GM21390 (cell line): Measurements from ENCODE around the gene ZRSR2.
"Not testable (repeated sequence)": the region's sequence is repeated elsewhere in the genome, so short reads cannot be mapped to it uniquely, and the experiment has no call there.

Experiments used
- ATAC-seq: cut with Tn5 transposase; IDR thresholded peaks from one replicate; pipeline ENCODE4 v1.9.1; 2021; ENCODE audit not compliant: unreplicated experiment

Gene ZRSR2

DNA sequence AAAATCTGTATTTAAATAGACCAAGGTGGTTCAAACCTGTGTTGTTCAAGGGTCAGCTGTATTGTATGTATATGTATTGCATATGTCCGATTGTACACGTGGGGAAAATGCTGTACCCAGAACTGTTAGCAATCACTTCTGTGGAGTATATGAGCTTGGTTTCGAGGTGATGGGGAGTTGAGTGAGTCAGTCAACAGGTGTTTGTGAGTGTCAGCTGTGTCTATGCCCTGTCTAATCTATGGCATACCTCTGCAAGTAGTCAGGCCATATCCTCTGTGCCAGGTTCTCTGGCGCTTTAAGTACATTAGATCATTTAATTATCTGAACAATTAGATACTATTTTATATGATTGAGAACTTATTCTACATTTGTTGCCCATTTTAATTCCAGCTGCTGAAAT is 7.4 kb downstream of the ZRSR2 start:
- no peak for ATAC-seq

DNA sequence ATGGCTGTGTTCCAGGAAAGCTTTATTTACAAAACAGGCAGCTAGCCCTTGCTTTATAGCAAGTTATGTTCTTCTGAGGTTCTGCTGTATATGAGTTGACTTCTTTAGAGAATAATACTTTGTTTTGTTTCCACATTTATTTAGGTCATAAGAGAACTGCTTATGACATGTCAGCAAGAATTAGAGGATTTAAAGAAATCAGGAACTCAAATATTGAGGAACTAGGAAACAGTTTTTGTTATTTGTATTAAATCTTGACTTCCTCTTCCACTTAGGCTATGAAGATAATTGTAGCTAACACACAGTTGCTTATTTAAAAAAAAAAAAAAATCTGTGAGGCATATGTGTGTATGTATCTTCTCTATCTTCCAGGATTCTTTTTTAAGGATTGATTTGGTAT is 14.3 kb downstream of the ZRSR2 start:
- ATAC-seq, result no peak

DNA sequence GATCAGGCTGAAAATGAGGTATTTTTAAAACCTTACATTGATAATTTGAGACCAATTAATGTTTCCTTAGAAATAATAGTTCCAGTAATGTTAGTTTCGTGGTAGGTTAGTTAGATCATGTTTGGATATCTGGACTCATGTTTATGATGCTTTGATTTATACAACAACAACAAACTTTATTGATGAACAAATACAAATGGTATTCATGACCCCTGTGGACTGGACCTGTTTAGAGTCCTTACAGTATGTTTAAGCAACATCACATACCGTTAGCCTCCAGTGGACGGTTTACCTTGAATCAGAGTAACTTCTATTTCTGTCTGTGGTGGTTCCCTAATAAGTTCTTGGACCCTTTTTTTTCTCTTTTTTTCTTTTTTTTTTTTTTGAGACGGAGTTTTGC is 18.0 kb downstream of the ZRSR2 start:
- no peak for ATAC-seq

DNA sequence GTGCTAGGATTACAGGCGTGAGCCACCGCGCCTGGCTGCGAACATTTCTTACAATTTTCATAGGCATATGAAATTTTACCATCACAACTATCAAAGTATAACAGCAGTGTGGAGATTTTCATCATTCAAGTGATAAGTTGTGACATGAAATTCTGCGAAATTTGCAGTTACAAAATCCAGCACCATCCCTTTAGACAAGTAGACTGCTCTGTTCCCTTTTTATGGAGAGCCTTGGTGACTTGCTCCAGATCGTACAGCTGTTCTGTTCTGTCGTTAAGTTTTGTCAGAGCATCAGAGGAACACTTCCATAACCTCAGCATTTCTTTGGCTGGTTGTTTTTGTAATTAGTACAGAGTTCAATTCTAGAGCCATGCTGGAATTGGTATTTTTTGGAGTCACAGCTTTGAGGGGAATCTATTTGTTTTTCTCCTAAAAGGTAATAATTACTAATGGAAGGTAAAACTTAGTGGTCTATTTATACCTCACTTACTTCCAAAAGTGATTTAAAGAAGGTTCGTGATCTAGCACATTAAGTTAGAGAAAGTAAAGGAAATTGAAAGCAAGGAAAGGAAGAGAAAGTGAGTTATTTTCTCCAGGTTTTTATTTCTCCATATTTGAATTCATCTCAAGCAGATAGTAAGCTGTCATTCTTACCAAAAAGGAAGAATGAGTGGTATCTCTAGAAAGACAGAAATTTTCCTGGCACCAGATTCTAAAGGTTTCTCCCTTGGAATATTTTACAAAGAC is 22.1 kb downstream of the ZRSR2 start:
- no peak for ATAC-seq

DNA sequence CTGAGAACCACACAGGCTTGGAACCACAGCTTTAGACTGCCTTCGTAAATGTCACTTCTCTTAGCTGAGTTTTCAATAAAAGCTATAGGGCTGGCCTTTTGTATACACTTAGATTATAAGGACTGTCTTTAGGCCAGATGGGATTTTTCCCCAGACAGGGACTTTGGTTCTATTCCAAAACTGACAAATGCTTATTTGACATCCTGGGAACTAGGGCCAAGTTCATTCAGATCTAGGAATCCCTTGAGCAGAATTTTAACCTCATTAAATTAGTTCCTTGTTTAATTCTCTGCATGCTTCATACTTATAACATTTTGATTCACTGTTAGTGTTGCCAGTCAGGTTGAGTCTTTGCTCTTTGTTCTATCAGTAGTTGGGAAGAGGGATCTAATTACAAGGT is 23.1 kb downstream of the ZRSR2 start:
- ATAC-seq, result no peak

DNA sequence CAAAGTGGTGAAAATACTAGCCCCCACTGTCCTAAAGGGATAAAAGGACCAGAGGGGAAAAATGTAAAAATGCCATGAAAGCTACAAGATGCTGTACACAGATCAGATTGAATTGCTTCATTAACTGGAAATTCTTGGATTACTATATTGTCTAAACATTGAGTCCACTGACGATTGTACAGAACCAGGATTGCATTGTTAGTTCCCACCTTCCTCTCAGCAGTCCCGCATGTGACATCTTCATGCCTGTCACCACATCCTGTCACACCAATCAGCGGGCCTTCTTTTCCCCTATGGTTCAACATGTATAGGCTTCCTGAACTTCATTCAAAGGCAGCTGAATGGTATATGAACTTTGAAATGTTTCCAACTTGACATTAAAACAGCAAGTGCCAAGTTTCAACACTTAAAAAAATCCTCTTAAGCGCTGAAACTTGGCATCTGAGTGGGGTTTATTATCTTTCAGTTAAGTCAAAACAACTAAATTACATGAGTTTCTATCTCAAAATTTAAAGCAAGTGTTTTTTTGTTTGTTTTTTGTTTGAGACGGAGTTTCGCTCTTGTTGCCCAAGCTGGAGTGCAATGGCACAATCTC is 24.6 kb downstream of the ZRSR2 start:
- ATAC-seq, result no peak

DNA sequence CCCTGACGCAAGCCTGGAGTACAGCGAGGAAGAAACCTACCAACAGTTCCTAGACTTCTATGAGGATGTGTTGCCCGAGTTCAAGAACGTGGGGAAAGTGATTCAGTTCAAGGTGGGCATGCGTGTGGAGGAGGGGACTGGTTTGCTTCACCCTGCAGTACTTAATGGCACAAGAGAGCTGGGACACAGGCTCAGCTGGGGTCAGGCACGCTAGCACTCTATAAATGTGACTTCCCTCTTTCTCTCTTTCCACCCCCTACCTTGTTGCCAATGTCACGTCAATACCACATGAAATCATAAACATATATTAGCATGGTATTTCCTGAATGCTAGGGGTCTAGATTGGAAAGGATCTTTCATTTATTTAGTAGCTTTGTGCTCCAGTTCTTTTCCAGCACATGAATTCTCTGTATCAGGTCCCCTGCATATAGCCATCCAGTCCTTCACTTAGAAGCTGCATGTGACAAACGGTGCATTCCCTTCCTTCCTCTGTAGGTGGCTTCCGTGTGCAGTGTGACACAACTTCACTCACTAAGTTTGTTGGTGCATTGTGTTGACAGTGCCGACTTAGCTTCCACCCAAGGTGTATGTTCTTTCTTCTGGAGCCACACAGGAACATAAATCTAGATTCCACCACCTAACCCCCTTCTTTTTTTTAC is 25.6 kb downstream of the ZRSR2 start:
- ATAC-seq, result peak; percentile 93

DNA sequence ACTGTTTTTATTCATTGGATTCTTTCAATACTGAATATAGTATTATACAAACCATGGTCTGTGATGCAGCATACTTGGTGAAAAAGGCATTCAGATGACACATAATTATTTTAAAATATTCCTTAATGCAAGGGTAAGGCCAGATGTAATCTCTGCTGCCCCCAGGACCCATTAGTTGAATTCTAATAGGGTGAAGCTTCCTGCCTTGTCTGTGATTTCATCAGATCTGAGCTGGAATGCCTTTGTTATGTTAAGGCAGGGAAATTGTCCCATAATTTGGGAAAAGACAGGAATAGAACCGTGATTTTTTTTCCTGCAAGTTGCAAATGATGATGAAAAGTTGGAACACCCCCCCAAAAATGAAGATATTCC is 26.1 kb downstream of the ZRSR2 start:
- no peak for ATAC-seq

DNA sequence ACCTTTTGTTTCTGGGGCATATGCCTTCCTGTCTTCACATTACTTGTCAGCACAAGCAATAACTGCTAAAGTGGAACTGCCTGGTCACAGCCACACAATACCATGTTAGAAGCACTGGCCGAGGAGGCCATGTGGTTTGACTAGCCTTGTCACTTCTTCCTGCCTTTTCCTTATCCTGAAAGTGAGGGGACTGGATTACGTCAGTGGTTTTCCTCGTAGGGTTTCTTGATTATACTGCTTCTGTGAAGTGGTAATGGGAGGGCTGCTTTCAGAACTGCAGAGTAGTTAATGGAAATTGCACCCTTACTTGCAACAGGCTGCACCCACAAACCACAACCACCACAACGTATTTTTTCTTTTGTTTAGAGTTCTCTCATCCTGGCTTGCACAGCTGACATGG is 26.6 kb downstream of the ZRSR2 start:
- ATAC-seq, result no peak

DNA sequence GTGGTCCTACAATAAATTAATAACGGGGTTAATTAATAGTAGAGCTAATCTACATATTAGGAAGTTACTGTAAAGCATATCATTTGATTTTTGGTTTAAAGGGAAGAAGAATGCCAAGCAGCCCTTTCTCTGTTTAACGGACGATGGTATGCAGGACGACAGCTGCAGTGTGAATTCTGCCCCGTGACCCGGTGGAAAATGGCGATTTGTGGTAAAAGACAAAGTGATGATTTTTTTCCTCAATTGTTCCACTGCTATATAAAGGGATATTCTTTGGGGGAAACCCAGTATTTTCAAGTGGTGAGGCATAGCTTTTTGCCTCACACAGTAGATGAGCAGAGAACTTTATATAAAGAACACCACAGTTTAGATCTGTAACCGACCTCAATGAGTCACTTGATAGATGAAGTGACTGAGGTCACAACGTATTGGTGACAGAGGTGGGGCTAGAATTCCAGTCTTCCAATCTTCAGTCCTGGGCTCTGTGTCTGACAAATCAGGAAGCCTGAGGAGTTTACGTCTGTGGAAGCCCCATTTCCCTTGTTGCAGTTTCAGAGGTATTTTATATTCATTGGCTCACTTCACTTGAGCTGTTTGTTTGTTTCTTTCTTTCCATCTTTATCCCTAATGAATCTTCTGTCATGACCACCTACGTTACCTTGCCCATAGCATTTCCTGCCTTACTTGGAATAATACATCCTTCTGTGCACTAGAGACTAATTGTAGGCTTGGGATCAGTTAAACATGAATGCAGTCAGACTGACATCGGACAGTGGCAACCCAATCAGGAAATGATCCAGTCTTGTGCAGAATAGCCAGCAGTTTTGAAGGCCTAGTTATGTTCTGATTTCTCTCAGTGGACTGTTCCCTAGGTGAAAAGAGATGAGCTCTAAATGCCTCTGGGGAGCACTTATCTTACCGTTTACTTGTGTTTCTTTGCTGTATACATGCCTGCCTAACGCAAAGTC is 30.1 kb downstream of the ZRSR2 start:
- no peak for ATAC-seq

DNA sequence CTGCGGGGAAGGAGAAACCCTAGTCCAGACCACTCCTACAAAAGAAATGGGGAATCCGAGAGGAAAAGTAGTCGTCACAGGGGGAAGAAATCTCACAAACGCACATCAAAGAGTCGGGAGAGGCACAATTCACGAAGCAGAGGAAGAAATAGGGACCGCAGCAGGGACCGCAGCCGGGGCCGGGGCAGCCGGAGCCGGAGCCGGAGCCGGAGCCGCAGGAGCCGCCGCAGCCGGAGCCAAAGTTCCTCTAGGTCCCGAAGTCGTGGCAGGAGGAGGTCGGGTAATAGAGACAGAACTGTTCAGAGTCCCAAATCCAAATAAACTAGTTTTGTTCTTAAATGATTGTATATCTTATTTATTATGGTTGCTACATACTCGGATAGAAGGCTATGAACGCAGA is 32.6 kb downstream of the ZRSR2 start:
- ATAC-seq, result no peak

DNA sequence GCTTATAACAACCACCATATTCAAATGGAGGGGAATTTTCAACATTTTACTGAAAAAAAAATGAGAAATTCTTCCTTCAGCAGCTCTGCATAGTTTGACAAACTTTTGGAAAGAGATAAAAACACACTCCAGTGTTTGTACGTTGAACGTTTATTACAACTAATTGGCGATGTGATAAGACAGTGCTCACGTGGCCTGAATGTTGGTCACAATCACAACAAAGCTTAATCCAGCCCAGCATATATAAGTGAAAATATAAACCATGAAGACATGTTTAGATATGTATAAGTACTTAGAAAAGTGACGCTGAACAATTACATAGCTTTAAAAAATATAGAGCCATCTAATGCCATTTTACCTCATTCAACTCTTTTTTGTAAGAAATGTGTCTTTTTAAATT is 35.7 kb downstream of the ZRSR2 start:
- ATAC-seq, result no peak

DNA sequence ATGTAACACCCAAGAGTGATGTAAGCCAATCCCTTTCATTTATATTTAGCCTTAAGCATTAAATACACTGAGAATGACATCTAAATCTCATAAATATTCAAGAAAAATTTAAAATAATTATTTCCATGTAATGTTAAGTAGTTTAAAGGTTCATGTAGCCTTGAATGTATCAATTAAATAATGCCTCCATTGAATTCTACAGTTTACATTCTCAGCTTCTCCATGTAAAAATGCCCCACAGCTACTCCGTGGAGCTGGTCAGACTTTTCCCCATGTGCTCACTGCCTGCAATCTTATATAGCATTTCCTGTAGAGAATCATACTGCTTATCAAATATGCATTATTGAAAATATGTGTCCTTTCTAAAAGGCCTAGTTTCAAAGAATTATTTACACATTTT is 38.9 kb downstream of the ZRSR2 start:
- ATAC-seq, result no peak

DNA sequence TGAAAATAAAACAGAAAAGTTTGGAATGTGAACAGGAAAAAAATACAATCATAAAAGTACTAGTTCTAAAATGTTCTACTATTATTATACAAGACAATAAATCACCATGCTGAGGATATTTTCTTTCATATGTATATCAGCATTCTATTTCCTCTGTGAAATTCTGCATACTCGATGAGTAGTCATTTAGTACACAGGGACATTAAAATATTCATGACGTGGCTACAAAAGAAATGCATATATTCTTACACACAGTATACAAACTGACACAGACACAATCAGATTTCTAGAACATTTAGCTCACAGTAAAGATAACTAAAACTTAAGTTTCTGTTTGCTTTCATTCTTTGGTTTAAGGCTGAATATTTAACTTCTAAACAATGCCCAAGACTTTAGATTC is 41.1 kb downstream of the ZRSR2 start:
- ATAC-seq, result not testable (repeated sequence)

DNA sequence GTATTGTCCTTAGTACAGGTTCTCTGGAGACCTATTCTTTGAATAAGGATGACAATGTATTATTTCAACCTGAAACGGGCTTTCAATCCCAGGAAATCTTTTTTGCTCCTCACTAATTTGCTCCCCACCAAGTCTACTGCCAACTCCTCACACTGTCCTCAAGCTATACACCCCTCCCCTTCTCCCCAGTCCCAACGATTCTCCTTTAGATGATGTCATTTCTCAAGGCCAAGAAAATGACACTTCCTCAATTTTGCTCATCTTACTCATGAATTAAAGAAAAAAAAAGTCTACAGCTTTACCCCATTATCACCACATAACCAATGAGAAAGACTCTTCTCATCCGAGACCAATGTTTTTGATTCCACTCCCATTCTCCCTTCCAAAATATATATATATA is 43.8 kb downstream of the ZRSR2 start:
- ATAC-seq, result no peak

DNA sequence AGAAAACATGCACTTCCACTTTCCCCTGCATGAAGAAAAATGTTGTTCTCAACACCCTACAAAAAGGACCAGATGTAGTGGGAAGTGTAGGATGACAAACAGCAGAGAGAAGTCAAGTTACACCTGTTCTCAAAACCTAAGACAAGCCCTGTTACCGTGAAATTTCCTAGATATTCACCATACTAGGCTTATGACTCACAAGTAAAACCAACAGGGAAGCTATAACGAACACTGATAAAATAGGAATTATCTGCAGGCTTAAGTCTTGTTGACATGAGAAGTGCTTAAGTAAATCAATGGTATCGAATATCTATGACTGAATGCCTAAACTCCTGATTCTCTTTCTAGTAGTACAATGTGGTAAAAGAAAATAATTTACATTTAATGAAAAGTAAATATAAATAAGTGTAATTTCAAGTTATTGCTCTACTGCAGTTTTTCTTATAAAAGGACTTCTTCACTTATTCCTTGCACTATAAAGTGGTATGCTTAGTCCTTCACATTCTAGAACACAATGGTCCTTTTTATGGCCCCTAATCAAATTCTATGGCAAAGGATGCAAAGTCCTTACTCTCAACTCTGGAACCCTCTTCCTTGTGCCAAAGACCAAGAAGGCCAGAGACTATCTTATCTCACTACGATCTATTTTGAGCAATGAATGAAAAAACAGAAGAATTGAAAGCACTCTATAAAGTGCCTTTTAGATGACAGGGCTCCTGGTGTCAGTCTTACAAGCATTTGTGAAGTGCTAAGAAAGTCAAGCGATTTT is 44.7 kb downstream of the ZRSR2 start:
- no peak for ATAC-seq

DNA sequence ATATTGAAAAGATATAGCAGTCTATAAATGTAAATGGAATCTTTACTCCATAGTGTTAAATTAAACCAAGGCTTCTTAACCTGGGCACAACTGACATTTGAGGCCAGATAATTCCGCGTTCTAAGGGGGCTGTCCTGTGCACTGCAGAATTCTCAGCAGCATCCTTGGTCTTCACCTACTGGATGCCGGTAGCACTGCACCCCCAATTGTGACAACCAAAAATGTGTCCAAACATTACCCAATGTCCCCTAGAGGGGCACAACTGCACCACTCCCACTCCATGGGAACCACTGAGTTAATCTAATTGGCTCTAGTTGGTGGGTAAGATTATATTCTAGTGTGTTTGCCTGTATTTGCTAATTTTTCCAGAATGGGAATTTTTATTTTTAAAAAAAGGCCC is 47.7 kb downstream of the ZRSR2 start:
- ATAC-seq, result no peak

DNA sequence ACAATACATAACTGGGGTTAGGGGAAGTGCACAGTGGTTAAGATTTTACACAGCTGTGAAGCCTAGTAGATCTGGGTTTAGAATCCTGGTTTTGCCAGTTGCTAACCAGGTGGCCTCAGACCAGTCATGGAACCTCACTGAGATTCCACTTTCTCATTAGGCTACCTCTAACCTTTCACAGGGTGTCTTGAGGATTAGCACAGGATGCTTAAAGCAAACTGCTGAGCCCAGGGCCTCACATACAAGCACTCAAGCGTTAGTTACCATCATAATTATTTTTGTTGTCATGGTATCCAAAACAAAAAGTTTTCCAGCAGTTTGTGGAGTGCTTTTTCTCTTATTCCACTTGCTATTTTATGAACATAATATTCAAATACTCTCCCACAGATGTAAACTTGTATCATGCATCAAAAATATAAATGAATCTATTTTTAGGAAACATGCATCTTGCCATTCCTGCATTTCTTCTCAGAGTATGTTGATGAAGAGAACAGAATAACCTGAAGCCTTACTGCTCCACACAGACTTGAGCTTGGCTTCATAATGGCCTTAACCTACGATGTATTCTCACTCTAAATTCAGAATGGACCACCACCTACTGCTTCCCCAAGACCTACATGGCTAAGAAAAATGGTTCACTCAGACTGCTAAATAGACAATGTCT is 51.7 kb downstream of the ZRSR2 start:
- ATAC-seq, result no peak

DNA sequence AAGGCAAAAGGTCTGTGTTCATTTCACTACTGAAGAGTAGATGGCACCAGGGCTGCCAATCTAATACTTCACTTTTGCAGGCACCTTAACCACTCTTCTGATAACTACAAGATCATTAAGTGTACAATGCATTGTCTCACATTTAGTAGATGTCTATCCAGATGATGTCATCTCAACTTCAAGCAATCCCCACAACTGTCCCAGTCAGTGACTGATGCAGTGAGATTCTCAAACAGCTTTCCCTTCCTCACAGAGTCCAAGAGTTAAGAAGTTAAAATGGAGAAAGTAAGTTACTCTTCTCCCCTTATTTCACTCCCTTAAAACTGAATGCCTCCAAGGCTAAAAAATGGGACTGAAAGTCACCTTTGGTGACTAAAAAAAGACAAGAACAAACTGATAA is 53.7 kb downstream of the ZRSR2 start:
- ATAC-seq, result no peak

DNA sequence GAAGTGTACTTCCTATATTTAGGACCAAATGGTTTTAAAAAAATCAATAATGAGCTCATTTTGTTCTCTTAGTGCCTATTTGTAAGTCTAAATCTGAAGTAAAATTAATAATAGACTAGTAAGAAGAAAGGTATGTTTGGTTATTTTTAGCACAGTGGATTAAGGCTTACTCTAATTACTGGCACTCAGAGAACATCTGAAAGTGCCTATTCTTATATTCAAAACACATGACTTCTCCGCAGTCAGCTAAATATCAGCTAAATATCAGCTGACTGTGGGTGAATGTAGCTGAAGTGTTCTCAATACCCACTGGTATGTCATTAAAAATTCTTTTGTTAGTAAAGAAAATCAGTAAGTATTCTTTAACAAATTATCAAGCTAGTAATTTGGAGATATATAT is 58.3 kb downstream of the ZRSR2 start:
- no peak for ATAC-seq
